ENCODE results near the gene IZUMO1R. TPM values are rescaled to one million over a fixed set of nuclear protein-coding genes. Genes with fewer than 3 reads are reported as not detected.

IZUMO1R gene
- total RNA-seq, 2 experiments from 2014 or later = not detected

DNA sequence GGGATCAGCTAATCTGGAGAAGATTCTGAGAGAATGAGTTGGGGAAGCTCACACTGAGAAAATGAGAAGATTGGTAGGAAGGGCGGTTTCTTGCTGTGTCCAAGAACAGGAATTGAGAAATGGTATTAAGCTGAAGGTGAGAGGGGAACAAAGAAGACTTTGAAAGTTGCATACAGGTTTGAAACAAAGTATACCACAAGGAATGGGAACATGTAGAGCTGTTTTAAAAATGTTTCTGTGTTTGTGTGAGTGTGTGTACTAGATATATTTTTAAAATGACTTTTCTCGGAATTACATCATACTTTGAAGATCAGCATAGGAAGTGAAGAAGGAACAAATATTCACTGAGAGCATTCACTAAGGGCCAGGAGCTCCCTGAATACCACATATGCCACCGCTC, 24.4 kb upstream of the IZUMO1R start:
- DNase-seq = no peak
- TF ChIP-seq CTCF (IDR thresholded peaks at IDR 0.05) = no peak
- H3K36me3 Mint-ChIP-seq (ENCODE audit: low read depth) = no peaks in the 10 kb centered on the region
- H3K9me3 Mint-ChIP-seq = no peaks in the 10 kb centered on the region
- CTCF ChIA-PET = no interaction called here
- POLR2A ChIA-PET = interaction anchor here (0.7 kb wide), 1 partner anchor 236 kb away, joined by 3 read pairs; no protein-coding TSS in a partner anchor
- no peak overlapping the region for H3K4me3 Mint-ChIP-seq
- H3K27me3 Mint-ChIP-seq = peaks cover 2% of the 10 kb centered on the region
- no peak for ATAC-seq
- H3K27ac Mint-ChIP-seq = no peak overlapping the region
- H3K4me1 Mint-ChIP-seq (ENCODE audit: low read depth) = no peaks in the 10 kb centered on the region
- intact Hi-C loops (cut with micrococcal nuclease) = no loop called here

- intact Hi-C loops (cut with micrococcal nuclease) = no loop called here
- ChIA-PET CTCF (no interaction called here), POLR2A (no interaction called here)
- no peak for TF ChIP-seq CTCF (IDR thresholded peaks at IDR 0.05)
- no peaks in the 10 kb centered on the region for H3K9me3 Mint-ChIP-seq
- no peak overlapping the region for H3K27ac Mint-ChIP-seq
- no peak for DNase-seq
- H3K4me3 Mint-ChIP-seq = no peak overlapping the region
- no peak for ATAC-seq
- H3K36me3 Mint-ChIP-seq (ENCODE audit: low read depth) = no peaks in the 10 kb centered on the region
- H3K27me3 Mint-ChIP-seq = peaks cover 2% of the 10 kb centered on the region
- H3K4me1 Mint-ChIP-seq (ENCODE audit: low read depth) = no peaks in the 10 kb centered on the region
Measured at GRCh38 chr11:94281324-94281723, 23.1 kb upstream of the IZUMO1R start.

- Mint-ChIP-seq H3K27ac (no peak overlapping the region), H3K36me3 (ENCODE audit: low read depth) (no peaks in the 10 kb centered on the region), H3K4me3 (no peak overlapping the region), H3K27me3 (peaks cover 2% of the 10 kb centered on the region), H3K9me3 (no peaks in the 10 kb centered on the region), H3K4me1 (ENCODE audit: low read depth) (no peaks in the 10 kb centered on the region)
- no peak for TF ChIP-seq CTCF (IDR thresholded peaks at IDR 0.05)
- POLR2A ChIA-PET = no interaction called here
- CTCF ChIA-PET = no interaction called here
- DNase-seq (no peak), ATAC-seq (no peak)
- intact Hi-C loops (cut with micrococcal nuclease) = no loop called here
Measured at GRCh38 chr11:94283678-94284077, 20.7 kb upstream of the IZUMO1R start.

DNA sequence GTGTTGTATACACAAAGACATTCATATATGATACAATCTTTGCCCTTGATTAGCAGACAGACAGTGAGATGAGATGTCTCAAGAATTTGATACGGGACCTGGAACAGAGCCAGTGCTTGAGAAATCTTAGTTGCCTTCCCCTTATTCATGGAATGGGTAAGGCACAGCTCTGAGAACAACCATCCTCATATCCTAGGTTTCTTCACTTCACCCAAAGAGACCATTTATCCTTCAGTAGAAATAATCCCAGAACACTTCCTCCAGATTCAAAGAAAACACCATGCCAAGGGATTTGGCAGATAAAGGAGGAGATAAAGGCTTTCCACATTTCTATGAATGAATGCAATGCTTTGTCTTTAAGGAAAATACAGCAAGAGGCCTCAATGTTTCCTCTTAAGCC, 8.8 kb upstream of the IZUMO1R start:
- Mint-ChIP-seq H3K27me3 (peaks cover 10% of the 10 kb centered on the region), H3K27ac (no peak overlapping the region), H3K36me3 (ENCODE audit: low read depth) (no peaks in the 10 kb centered on the region), H3K4me3 (no peak overlapping the region), H3K9me3 (peaks cover 5% of the 10 kb centered on the region), H3K4me1 (ENCODE audit: low read depth) (no peaks in the 10 kb centered on the region)
- ChIA-PET CTCF (no interaction called here), POLR2A (no interaction called here)
- DNase-seq = no peak
- intact Hi-C loops (cut with micrococcal nuclease) = no loop called here
- TF ChIP-seq CTCF (IDR thresholded peaks at IDR 0.05) = no peak
- no peak for ATAC-seq

DNA sequence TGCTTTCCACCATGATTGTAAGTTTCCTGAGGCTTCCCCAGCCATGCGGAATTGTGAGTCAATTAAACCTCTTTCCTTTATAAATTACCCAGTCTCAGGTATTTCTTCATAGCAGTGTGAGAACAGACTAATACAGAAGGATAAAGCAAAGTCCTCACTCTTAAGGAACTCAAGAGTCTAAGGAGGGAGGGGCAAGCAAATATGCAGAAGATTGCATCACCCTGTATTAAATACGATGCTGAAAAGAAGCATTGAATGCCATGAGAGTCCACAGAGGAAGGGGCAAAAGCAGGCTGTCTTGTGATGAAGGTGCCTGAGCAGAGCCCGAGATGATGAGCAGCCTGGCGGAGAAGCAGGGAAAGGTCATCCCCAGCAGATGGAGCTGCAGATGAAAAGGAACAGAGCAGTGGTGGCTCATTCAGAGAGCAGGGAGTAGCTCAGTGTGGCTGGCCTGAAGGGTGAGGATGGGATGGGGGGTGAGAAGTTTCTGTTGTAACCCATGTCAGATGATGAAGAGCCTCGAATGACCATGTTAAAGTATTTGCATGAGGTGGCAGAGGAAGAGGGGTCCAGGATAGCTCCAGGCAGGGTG, 6.3 kb upstream of the IZUMO1R start:
- H3K9me3 Mint-ChIP-seq = no peaks in the 10 kb centered on the region
- H3K27ac Mint-ChIP-seq = no peak overlapping the region
- ATAC-seq (no peak), DNase-seq (no peak)
- no peak overlapping the region for H3K4me3 Mint-ChIP-seq
- intact Hi-C loops (cut with micrococcal nuclease) = no loop called here
- ChIA-PET POLR2A (no interaction called here), CTCF (no interaction called here)
- no peaks in the 10 kb centered on the region for H3K36me3 Mint-ChIP-seq (ENCODE audit: low read depth)
- H3K4me1 Mint-ChIP-seq (ENCODE audit: low read depth) = no peaks in the 10 kb centered on the region
- peaks cover 13% of the 10 kb centered on the region for H3K27me3 Mint-ChIP-seq
- no peak for TF ChIP-seq CTCF (IDR thresholded peaks at IDR 0.05)
